Measurements from ENCODE around the gene UBTD1.

UBTD1 gene

GRCh38 chr10:97547962-97548361 is 49.2 kb downstream of the UBTD1 start:
- no CpG with 5 or more reads among the region's 4 CpGs for WGBS, 2 donors (ENCODE audit: extremely low coverage in 2 of 2, insufficient read length in 2 of 2, insufficient replicate concordance in 1 of 2)
- H4K8ac ChIP-seq (ENCODE audit: low read depth, low read length), result no peak overlapping the region
- no peak for DNase-seq (ENCODE audit: low spot score)
- no peak overlapping the region for H2BK12ac ChIP-seq (ENCODE audit: low read length)
- H3K9me3 ChIP-seq (replicated peaks in 1 of 2; ENCODE audit: control insufficient read depth in 2 of 2, insufficient read depth in 1 of 2, low read depth in 1 of 2, low read length in 2 of 2), result no peaks in the 10 kb centered on the region
- H4K91ac ChIP-seq (ENCODE audit: low read depth, low read length, poor library complexity), result no peak overlapping the region
- H3K79me1 ChIP-seq (ENCODE audit: low read depth, low read length), result no peaks in the 10 kb centered on the region
- H3K27ac ChIP-seq (replicated peaks; ENCODE audit: low read length), result no peak overlapping the region
- H3K27me3 ChIP-seq (ENCODE audit: control insufficient read depth in 3 of 3, insufficient read depth in 3 of 3, low read depth in 1 of 3, low read length in 3 of 3), result no peaks in the 10 kb centered on the region
- H3K4me3 ChIP-seq (ENCODE audit: low read length in 2 of 2), result no peak overlapping the region
- no peak overlapping the region for H3K9ac ChIP-seq (ENCODE audit: low read depth, low read length, poor library complexity)
- H3K14ac ChIP-seq (ENCODE audit: low read length), result no peak overlapping the region
- no peak overlapping the region for H3K4me2 ChIP-seq (ENCODE audit: insufficient read depth, low read length, poor library complexity, severe bottlenecking)
- no peak overlapping the region for H2AFZ ChIP-seq (ENCODE audit: low read length)
- no peak overlapping the region for H3K4ac ChIP-seq (ENCODE audit: low read length)
- no peak overlapping the region for H2AK5ac ChIP-seq (ENCODE audit: low read depth, low read length)
- H3K4me1 ChIP-seq (ENCODE audit: control insufficient read depth in 2 of 2, insufficient read depth in 1 of 2, low read depth in 1 of 2, low read length in 2 of 2), result peaks cover 28 to 30% of the 10 kb centered on the region in 2 donors
- H2BK15ac ChIP-seq (ENCODE audit: low read length), result no peak overlapping the region
- H2BK5ac ChIP-seq (ENCODE audit: low read length), result no peak overlapping the region
- no peak overlapping the region for H3K23ac ChIP-seq (ENCODE audit: low read depth, low read length, poor library complexity)
- H2BK120ac ChIP-seq (ENCODE audit: low read depth, low read length), result no peak overlapping the region
- no peak overlapping the region for H3K18ac ChIP-seq (ENCODE audit: low read length)
- H3K36me3 ChIP-seq (replicated peaks in 1 of 2; ENCODE audit: control insufficient read depth in 2 of 2, insufficient read depth in 2 of 2, low read length in 2 of 2), result no peaks in the 10 kb centered on the region

GRCh38 chr10:97548828-97549455 is 50.2 kb downstream of the UBTD1 start:
- Histone ChIP-seq H3K4me2 (ENCODE audit: insufficient read depth, low read length, poor library complexity, severe bottlenecking) (no peak overlapping the region), H4K91ac (ENCODE audit: low read depth, low read length, poor library complexity) (peak overlapping the region; percentile 85), H3K4me1 (ENCODE audit: control insufficient read depth in 2 of 2, insufficient read depth in 1 of 2, low read depth in 1 of 2, low read length in 2 of 2) (peaks cover 26 to 31% of the 10 kb centered on the region in 2 donors), H3K27ac (replicated peaks; ENCODE audit: low read length) (peak overlapping the region; percentile 60), H2BK5ac (ENCODE audit: low read length) (peak overlapping the region; percentile 76), H3K9me3 (replicated peaks in 1 of 2; ENCODE audit: control insufficient read depth in 2 of 2, insufficient read depth in 1 of 2, low read depth in 1 of 2, low read length in 2 of 2) (no peaks in the 10 kb centered on the region), H4K8ac (ENCODE audit: low read depth, low read length) (peak overlapping the region; percentile 0), H3K14ac (ENCODE audit: low read length) (no peak overlapping the region), H3K4me3 (ENCODE audit: low read length in 2 of 2) (no peak overlapping the region), H3K18ac (ENCODE audit: low read length) (peak overlapping the region; percentile 95), H3K9ac (ENCODE audit: low read depth, low read length, poor library complexity) (peak overlapping the region; percentile 60), H2BK12ac (ENCODE audit: low read length) (peak overlapping the region; percentile 91), H3K79me1 (ENCODE audit: low read depth, low read length) (no peaks in the 10 kb centered on the region), H3K23ac (ENCODE audit: low read depth, low read length, poor library complexity) (no peak overlapping the region), H2AK5ac (ENCODE audit: low read depth, low read length) (peak overlapping the region; percentile 0), H2AFZ (ENCODE audit: low read length) (no peak overlapping the region), H3K4ac (ENCODE audit: low read length) (no peak overlapping the region), H2BK15ac (ENCODE audit: low read length) (peak overlapping the region; percentile 54), H3K27me3 (ENCODE audit: control insufficient read depth in 3 of 3, insufficient read depth in 3 of 3, low read depth in 1 of 3, low read length in 3 of 3) (no peaks in the 10 kb centered on the region), H3K36me3 (replicated peaks in 1 of 2; ENCODE audit: control insufficient read depth in 2 of 2, insufficient read depth in 2 of 2, low read length in 2 of 2) (no peaks in the 10 kb centered on the region), H2BK120ac (ENCODE audit: low read depth, low read length) (no peak overlapping the region)
- WGBS, 2 donors (ENCODE audit: extremely low coverage in 2 of 2, insufficient read length in 2 of 2, insufficient replicate concordance in 1 of 2), result no CpG with 5 or more reads among the region's 13 CpGs
- DNase-seq (ENCODE audit: low spot score), result no peak

GRCh38 chr10:97549587-97550322 is 51.0 kb downstream of the UBTD1 start:
- Histone ChIP-seq H3K36me3 (replicated peaks in 1 of 2; ENCODE audit: control insufficient read depth in 2 of 2, insufficient read depth in 2 of 2, low read length in 2 of 2) (no peaks in the 10 kb centered on the region), H3K9me3 (replicated peaks in 1 of 2; ENCODE audit: control insufficient read depth in 2 of 2, insufficient read depth in 1 of 2, low read depth in 1 of 2, low read length in 2 of 2) (no peaks in the 10 kb centered on the region), H2BK120ac (ENCODE audit: low read depth, low read length) (peak overlapping the region; percentile 0), H3K9ac (ENCODE audit: low read depth, low read length, poor library complexity) (peak overlapping the region; percentile 78), H3K79me1 (ENCODE audit: low read depth, low read length) (no peaks in the 10 kb centered on the region), H2AK5ac (ENCODE audit: low read depth, low read length) (peak overlapping the region; percentile 2), H3K14ac (ENCODE audit: low read length) (no peak overlapping the region), H3K27me3 (ENCODE audit: control insufficient read depth in 3 of 3, insufficient read depth in 3 of 3, low read depth in 1 of 3, low read length in 3 of 3) (no peaks in the 10 kb centered on the region), H2BK5ac (ENCODE audit: low read length) (peak overlapping the region; percentile 90), H4K8ac (ENCODE audit: low read depth, low read length) (peak overlapping the region; percentile 1), H2AFZ (ENCODE audit: low read length) (peak overlapping the region; percentile 77), H3K27ac (replicated peaks; ENCODE audit: low read length) (peak overlapping the region; percentile 64), H3K4me3 (ENCODE audit: low read length in 2 of 2) (no peak overlapping the region), H3K4me1 (ENCODE audit: control insufficient read depth in 2 of 2, insufficient read depth in 1 of 2, low read depth in 1 of 2, low read length in 2 of 2) (peaks cover 26 to 31% of the 10 kb centered on the region in 2 donors), H4K91ac (ENCODE audit: low read depth, low read length, poor library complexity) (peak overlapping the region; percentile 86), H3K18ac (ENCODE audit: low read length) (peak overlapping the region; percentile 88), H2BK12ac (ENCODE audit: low read length) (peak overlapping the region; percentile 64), H2BK15ac (ENCODE audit: low read length) (peak overlapping the region; percentile 77), H3K23ac (ENCODE audit: low read depth, low read length, poor library complexity) (no peak overlapping the region), H3K4ac (ENCODE audit: low read length) (no peak overlapping the region), H3K4me2 (ENCODE audit: insufficient read depth, low read length, poor library complexity, severe bottlenecking) (no peak overlapping the region)
- DNase-seq (ENCODE audit: low spot score), result no peak
- WGBS, 2 donors (ENCODE audit: extremely low coverage in 2 of 2, insufficient read length in 2 of 2, insufficient replicate concordance in 1 of 2), result no CpG with 5 or more reads among the region's 13 CpGs
